GM23338 (cell line): ENCODE results near the gene SRGAP2C.
"Not testable (repeated sequence)": the region's sequence is repeated elsewhere in the genome, so short reads cannot be mapped to it uniquely, and the experiment has no call there.

Source experiments
- CREB1 ChIP-seq: fragments of 250-450 bp; sonication (Bioruptor Pico); IDR thresholded peaks from 2 replicates; pipeline ENCODE4 v1.5.0; 2020; ENCODE audit warnings: low read depth, mild to moderate bottlenecking, moderate library complexity
- CTCF ChIP-seq, 2 experiments: fragments of 200-600 bp in 1 of 2; sonication (generic) in 1 of 2; conservative IDR thresholded peaks; 2 replicates each; pipeline versions ENCODE4 v1.5.1 to v1.6.1; 2016 to 2017; ENCODE audit warnings: antibody characterized with exemption in 2 of 2, low read depth in 2 of 2, mild to moderate bottlenecking in 2 of 2, moderate library complexity in 1 of 2
- EZH2 ChIP-seq: fragments of 200-600 bp; sonication (generic); IDR thresholded peaks from one replicate; pipeline ENCODE4 v1.8.0; 2017; ENCODE audit warnings: antibody characterized with exemption, mild to moderate bottlenecking, low read depth; ENCODE audit not compliant: unreplicated experiment
- EZH2phosphoT487 ChIP-seq: fragments of 200-600 bp; sonication (generic); IDR thresholded peaks from one replicate; pipeline ENCODE4 v1.8.1; 2018; ENCODE audit warnings: antibody characterized with exemption; ENCODE audit not compliant: unreplicated experiment
- JUNB ChIP-seq: IDR thresholded peaks from one replicate; pipeline ENCODE4 v1.6.1; 2016; ENCODE audit warnings: antibody characterized with exemption; ENCODE audit not compliant: unreplicated experiment
- NANOG ChIP-seq: IDR thresholded peaks from 2 replicates; pipeline ENCODE4 v1.6.1; 2016; ENCODE audit warnings: antibody characterized with exemption, borderline replicate concordance
- POLR2AphosphoS5 ChIP-seq: IDR thresholded peaks from 2 replicates; pipeline ENCODE4 v1.6.1; 2016; ENCODE audit warnings: antibody characterized with exemption, low read depth
- REST ChIP-seq: IDR thresholded peaks from one replicate; pipeline ENCODE4 v1.6.1; 2018; ENCODE audit warnings: antibody characterized with exemption; ENCODE audit not compliant: unreplicated experiment

GRCh38 chr1:121278777-121279547 is 94.2 kb downstream of the SRGAP2C start:
- TF ChIP-seq EZH2; CTCF (conservative IDR thresholded peaks at IDR 0.05; ENCODE audit: low read depth in 2 of 2); EZH2phosphoT487; POLR2AphosphoS5; CREB1 (CRISPR knock-in tag); REST; JUNB; NANOG: not testable (repeated sequence)
